Subcutaneous adipose tissue (tissue), 4 donors: ENCODE data around the gene PPP1R13B. TPM values are rescaled to one million over a fixed set of nuclear protein-coding genes. Genes with fewer than 3 reads are reported as not detected.

Experiments
- total RNA-seq, 4 donors: library from RNA; depleted of rRNA; stranded (reverse); fragments of >200 nt; gene quantifications; one replicate each; pipeline ENCODE4 v1.1.0, GENCODE V29; 2016
- TF ChIP-seq, protein P1 (sequence below): fragments of 450-650 bp; IDR thresholded peaks from one replicate; pipeline ENCODE4 v1.5.1; 2016; ENCODE audit warnings: low read depth, mild to moderate bottlenecking, control low read depth, antibody characterized with exemption, moderate library complexity

The PPP1R13B gene
- total RNA-seq, 4 donors from 2014 or later: 3.6 to 18.8 (median 8.6) TPM

DNA sequence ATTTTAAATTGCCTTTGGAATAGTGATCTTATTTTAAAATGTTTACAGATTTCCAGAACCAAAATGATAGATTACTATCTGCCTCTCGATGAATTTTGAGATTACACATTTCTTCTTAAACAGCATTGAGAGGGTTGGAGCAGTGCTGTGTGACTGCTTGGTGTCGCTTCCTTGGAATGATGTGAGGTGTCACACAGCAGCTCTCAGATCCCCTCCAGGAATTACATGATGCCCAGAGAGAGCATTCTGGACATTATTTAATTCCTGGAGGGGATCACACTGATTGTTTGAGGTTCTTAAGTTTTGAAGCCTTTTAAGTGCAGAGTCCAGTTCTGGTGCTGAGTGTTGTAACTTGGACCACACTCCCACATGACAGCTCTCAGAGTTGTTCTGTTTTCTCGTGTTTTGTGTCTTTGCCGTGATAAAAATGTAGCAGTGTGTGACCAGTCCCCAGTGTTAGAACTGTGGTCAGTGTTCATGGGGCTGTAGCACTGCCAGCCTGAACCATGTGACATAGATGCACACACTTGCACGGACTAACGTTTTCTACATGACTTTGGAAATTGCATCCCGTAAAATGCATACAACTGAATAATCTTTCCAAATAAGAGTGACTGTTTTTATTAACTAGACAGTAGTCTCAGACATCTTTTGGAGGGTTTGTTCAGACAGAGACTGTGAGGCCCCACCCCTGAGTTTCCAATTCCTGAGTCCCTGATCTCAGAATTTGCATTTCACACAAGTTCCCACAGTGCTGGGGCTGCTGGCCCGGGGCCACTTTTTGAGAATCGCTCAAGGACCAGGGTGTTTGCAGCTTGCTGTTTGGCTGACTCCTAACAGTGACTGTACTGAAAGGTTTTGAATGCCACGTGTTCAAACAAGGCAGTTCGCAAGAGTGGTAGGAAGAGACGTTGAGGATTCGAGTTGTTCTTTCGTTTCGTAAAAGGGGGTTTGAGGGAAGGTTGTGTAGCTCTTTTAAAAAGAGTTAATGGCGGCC lies 158.2 kb downstream of the PPP1R13B start:
- TF ChIP-seq, protein P1, sequence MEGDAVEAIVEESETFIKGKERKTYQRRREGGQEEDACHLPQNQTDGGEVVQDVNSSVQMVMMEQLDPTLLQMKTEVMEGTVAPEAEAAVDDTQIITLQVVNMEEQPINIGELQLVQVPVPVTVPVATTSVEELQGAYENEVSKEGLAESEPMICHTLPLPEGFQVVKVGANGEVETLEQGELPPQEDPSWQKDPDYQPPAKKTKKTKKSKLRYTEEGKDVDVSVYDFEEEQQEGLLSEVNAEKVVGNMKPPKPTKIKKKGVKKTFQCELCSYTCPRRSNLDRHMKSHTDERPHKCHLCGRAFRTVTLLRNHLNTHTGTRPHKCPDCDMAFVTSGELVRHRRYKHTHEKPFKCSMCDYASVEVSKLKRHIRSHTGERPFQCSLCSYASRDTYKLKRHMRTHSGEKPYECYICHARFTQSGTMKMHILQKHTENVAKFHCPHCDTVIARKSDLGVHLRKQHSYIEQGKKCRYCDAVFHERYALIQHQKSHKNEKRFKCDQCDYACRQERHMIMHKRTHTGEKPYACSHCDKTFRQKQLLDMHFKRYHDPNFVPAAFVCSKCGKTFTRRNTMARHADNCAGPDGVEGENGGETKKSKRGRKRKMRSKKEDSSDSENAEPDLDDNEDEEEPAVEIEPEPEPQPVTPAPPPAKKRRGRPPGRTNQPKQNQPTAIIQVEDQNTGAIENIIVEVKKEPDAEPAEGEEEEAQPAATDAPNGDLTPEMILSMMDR: no peak

DNA sequence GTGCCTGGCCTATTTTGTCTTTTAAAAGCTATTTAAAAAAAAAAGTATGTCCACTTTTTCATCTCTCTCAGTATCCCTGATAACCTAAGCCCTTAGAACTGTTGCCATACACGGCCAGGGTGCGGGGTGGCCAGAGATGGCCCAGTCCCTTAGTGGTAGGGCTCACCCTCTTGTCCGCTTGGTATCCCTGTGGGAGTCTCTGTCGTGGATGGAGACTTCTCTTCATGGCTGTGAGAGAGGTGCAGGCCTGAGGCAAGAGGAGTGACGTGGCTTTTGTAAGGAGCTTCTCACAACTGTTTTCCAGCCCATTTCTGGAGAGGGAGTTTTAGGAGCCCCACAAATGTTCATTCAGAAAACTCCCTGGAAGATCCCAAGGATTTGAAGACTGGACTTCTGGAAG lies 158.9 kb downstream of the PPP1R13B start:
- TF ChIP-seq, protein P1: no peak

DNA sequence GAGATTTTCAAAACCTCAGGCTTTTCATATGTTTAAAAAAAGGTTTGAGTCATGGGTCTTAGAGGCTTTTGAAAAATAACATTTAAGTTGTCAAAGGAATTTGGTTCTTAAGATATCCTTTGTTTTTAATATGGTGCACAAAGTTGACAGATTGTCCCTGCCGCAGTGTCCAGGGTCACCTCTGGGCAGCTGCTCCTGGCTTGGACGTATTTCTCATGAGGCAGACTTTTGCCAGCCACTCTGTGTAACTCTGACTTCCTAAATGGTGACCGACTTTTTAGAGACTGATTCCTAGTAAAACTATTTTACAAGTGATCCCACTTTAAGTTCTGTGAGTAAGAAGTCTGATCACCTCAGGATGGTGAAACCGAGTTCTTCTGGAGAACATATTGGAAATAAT lies 159.7 kb downstream of the PPP1R13B start:
- TF ChIP-seq, protein P1: no peak

DNA sequence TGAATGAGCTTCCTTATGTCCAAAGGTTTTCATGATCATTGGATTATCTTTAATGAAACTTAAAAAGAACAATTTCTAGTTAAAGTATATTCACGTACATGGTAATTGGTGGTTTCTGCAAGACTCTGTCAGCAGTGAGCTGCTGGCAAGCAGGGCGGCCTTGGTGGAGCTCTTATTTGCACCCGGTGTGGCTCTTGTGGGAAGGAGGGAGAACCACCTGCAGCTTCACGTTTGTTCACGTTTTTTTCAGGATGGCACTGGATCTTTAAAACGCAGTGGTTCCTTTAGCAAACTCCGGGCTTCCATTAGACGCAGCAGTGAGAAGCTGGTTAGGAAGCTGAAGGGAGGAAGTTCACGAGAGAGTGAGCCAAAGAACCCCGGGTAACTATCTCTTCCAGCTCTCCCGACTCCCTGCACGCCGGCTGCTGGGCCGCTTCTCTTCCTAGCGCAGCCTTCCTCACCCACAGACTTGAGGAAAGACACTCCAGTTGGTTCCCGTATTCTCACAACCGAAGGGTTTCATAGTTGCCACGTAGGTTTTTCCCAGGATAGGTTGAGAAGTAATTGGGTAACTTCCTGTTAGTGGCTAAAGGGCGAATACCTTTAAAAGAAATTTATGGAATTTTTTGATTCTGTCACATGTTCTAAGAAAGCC lies 160.4 kb downstream of the PPP1R13B start:
- TF ChIP-seq, protein P1: no peak

DNA sequence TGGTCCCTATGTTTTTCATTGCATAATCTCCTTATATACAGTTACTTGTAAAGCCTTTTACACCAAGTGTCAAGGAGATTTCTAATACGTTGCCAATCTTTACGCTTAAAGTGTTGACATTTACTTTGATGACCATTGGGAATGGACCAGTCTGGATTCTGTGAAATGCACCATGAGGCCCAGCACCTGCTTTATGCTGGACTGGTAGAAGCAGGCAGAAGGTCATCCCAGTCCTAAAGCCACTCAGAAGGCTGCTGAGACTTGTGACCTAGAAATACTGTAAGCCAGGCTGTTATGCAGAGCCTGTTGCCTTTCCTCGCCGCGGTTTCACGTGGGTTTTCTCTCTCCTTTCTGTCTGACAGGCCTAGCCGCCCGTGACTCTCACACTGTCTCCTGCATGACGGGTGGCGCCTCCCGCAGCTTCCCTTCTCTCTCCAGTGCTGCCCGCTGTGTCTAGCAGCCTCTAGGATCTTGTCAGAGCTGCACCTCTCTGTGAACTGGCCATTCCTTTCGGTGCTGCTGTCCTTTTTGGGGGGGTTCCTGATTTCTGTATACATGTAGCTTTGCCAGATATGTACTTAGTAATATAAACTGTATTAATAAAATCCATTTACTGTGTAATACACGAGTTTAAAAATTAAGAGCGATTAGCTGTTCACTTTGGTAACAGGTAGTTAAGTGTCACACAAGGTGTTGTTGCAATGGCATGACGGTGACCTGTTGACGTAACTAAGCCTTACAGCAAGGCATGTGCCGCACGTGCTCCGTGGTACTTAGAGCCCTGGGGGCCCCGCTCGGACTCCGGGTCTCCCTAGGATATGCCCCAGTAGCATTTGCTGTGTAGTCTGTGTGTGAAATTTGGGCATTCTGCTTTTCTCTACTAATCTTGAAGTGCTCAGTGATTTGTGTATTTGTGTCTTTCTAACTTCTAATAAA lies 161.8 kb downstream of the PPP1R13B start:
- TF ChIP-seq, protein P1: no peak

DNA sequence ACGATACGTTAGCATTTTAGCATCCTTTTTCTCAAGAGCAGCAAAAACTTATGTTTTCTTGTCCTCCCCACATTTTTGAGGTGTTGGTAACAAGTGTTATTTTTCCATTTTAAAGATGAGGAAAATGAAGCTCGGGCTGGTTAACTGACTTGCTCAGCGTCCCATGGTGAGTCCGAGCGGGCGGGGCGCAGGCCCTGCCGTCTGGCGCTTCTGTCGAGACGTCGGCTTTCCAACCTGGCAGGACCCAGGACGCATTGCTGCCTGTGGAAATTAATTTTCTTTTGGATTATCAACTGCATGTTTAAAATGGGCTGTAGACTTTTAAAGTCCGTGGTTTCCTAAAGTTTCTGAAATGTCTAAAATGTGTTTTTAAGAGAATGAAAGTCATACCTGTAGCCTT lies 162.5 kb downstream of the PPP1R13B start:
- TF ChIP-seq, protein P1: no peak
